Gastrocnemius medialis (tissue), 4 donors: ENCODE data around the gene ZEB1.

Experiments used
- CTCF ChIP-seq, 5 experiments: fragments of 450-650 bp in 3 of 5; fragments of 200-600 bp in 2 of 5; sonication (generic) in 2 of 5; IDR thresholded peaks in 4 of 5; conservative IDR thresholded peaks in 1 of 5; 1 replicate in 4 of 5; 2 replicates in 1 of 5; pipeline ENCODE4 v1.5.1; 2016 to 2019; ENCODE audit warnings: antibody characterized with exemption in 5 of 5, mild to moderate bottlenecking in 3 of 5, moderate library complexity in 3 of 5
- POLR2A ChIP-seq, 2 donors: fragments of 450-650 bp; IDR thresholded peaks; one replicate each; pipeline ENCODE4 v1.6.1; 2017; ENCODE audit warnings: antibody characterized with exemption in 2 of 2, mild to moderate bottlenecking in 2 of 2, moderate library complexity in 2 of 2

DNA sequence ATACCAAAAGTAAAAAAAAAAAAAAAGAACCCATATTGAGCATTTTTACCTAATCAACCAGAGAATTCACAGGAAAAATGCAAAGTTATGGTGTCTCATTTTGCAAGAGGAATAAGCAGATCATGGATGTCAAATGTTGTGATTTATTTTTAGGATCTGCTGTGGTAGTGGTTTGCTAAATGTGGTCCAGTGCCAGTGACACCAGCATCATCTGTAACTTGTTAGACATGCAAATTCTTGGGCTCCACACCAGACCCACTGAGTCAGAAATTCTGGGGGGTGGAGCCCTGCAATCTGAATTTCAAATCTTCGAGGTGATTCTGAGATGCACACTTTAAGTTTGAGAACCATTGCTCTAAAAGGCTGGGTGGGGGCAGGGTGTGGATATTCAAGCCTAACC, 30.1 kb upstream of the ZEB1 start:
- no peak for TF ChIP-seq CTCF (IDR thresholded peaks at IDR 0.05 in 4 of 5, conservative IDR thresholded peaks at IDR 0.05 in 1 of 5)
- TF ChIP-seq POLR2A (IDR thresholded peaks at IDR 0.05), result no peak
